HG03378 (cell line): ENCODE data around the gene MCF2L.

Source experiments
- ATAC-seq: cut with Tn5 transposase; IDR thresholded peaks from one replicate; pipeline ENCODE4 v1.9.1; 2021; ENCODE audit warnings: mild to moderate bottlenecking, moderate library complexity; ENCODE audit not compliant: unreplicated experiment

MCF2L gene

DNA sequence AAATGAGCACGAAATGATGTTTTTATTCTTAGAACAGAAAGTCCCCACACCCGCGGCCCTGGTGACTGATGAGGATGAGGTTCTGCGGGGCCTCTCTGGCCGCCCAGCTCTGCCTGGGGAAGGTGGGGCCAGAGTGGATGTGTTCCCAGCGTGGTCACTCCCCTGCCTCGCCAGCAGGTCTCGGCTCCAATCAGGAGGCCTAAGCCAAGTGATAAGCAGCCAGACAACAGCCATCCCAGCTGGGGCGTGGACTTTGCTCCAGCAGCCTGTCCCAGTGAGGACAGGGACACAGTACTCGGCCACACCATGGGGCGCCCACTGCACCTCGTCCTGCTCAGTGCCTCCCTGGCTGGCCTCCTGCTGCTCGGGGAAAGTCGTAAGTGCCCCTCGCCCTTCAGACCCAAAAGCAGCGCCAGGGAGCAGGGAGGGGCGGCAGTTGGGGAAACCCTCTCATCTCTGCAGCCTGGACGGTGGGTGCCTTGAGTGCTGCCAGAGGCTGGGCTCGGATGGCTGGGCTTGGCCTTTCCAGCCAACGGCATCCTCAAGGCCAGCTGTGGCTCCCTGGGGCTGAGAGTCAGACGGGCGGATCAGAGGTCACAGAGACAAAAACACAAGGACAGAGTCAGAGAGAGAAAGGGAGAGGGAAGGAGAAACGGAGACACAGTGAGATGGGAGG, 153.7 kb downstream of the MCF2L start, which contains the start of gene F10:
TSS of gene F10 (plus strand) at position 250 of the 676 bp plus-strand sequence. CDS start at position 307, 57 bp downstream.
- ATAC-seq: no peak

GRCh38 chr13:113123226-113124201, 154.5 kb downstream of the MCF2L start:
- no peak for ATAC-seq

- ATAC-seq: no peak
Measured at GRCh38 chr13:113124211-113124970, 155.4 kb downstream of the MCF2L start.

- no peak for ATAC-seq
Measured at GRCh38 chr13:113125506-113126264, 156.7 kb downstream of the MCF2L start.

GRCh38 chr13:113126265-113127150, 157.5 kb downstream of the MCF2L start:
- ATAC-seq: no peak

DNA sequence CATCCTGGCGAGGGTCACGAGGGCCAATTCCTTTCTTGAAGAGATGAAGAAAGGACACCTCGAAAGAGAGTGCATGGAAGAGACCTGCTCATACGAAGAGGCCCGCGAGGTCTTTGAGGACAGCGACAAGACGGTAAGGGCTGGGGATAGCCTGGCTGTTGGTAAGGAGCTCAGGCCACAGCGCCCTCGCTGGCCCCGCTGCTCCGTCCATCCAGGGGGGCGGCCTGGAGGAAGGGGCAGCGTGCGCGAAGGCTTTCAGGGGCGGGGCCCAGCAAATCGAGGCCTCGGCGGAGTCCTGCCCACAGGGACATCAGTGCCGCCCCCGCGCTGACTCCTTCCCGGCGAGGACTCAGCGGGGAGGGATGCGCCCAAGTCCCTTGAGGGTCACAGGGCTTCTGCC, 160.5 kb downstream of the MCF2L start:
- no peak for ATAC-seq

GRCh38 chr13:113129921-113130750, 161.1 kb downstream of the MCF2L start:
- ATAC-seq: no peak

DNA sequence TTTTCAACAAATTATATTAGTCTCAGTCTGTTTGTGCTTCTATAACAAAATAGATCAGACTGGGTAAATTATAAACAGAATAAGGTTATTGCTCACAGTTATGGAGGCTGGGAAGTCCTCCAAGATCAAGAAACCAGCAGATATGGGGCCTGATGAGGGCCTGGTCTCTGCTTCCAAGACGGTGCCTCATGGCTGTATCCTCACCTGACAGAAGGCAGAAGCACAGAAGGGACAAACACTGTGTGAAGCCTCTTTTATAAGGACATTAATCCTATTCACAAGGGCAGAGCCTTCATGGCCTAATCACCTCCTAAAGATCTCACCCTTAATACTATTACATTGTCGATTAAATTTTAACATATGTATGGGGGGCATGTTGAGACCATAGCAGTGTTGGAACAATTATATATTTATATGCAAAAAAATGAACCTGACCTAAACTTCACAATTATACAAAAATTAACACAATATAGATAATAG, 166.3 kb downstream of the MCF2L start:
- ATAC-seq: no peak

DNA sequence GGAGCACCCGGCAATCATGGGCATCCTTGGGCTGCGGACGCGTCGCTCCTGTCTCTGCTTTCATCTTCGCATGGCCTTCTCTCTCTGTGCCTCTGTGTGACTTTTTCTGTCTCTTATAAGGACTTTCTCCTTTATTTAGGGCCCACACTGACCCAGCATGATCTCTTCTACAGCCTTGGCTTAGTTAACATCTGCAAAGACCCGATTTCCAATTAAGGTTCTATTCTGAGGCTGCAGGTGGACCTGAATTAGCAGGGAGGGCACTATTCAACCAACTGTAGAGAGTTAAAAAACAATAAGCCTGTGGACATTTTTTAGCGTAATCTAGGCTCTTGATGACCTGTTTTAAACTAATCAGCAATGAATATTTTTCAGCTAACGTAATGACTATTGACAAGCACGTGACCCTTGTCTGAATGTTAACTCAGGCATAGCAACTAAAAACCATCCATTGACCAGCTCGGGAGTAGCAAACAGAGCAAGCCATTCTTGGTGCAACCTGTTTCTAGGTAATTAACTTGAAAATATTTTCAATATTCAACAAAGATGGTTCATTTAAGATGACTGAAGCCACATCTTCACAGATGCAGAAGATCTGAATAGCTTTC, 168.8 kb downstream of the MCF2L start:
- ATAC-seq: no peak

- no peak for ATAC-seq
Measured at GRCh38 chr13:113138792-113139551, 170.0 kb downstream of the MCF2L start.

- no peak for ATAC-seq
Measured at GRCh38 chr13:113139577-113139976, 170.6 kb downstream of the MCF2L start.

GRCh38 chr13:113140677-113141600, 171.9 kb downstream of the MCF2L start:
- no peak for ATAC-seq

DNA sequence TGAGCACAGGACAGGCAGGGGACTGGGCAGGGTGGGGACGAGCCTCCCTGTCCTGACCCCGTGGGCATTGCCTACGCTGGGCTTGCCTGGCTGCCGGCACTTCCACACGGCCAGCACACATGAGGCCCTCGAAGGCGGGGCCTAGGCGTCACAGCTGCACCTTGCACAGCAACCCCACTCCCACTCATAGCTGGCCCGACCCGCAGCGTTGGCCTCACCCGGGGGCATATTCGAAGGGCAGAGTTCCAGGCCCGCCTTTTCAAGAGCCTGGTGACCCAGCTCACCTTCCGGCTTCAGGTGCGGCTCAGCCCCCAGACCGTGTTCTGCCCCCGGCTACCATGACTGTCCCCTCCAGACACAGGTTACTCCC, 172.6 kb downstream of the MCF2L start:
- no peak for ATAC-seq

- ATAC-seq: no peak
Measured at GRCh38 chr13:113142876-113143275, 173.9 kb downstream of the MCF2L start.

DNA sequence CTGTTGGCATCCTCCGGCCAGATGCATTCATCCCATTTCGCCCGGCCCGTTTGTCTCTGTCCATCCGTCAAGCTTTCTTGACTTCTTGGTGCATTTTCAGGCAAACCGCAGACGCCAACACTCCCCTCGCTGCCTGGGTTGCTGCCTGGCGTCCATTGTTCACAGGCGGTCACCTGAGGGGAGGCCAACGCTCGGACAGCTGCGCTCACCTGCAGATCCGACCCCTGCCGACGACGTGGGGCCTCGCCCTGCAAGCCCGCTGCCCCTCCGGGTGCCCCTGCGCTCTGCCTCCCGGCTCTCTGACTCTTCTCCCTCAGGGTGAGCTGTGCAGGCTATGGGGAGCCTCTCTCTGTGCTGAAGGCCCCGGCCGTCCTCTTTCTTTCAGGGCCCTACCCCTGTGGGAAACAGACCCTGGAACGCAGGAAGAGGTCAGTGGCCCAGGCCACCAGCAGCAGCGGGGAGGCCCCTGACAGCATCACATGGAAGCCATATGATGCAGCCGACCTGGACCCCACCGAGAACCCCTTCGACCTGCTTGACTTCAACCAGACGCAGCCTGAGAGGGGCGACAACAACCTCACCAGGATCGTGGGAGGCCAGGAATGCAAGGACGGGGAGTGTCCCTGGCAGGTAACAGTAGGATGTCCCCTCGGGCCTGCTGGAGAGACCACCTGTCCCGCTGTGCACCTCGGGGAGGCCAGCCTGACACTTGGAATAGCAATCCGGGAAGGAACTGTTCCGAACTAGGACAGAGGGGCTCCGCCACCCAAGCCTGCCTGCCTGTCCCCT, 174.6 kb downstream of the MCF2L start:
- ATAC-seq: no peak

DNA sequence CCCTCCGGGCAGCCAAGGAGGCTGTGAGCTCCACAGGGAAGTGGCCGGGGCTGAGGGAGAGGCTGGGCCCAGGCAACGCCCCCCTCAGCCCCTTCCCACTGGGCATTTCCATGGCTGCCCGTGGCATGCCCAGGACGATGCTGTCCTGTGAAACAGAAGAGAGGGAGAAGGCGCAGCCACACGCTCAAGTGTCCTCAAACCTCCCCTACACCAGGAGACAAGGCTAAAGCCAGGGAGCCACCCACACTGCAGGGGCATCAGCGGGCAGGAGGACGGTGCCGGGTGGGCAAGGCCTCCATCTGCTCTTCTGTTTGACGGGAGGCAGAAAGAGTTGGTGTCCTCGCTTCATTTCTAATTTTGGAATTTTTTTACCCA, 175.2 kb downstream of the MCF2L start:
- no peak for ATAC-seq
